Dendritic cell treated with granulocyte-macrophage colony-stimulating factor and Interleukin-4, amounts not matched to agents 40 ng/mL and 50 ng/mL, for 4 days (primary cell): ENCODE results near the gene NCMAP.

Experiments
- H3K27ac Mint-ChIP-seq: one replicate; pipeline ENCODE4 v1.8.0; 2022; ENCODE audit warnings: mild to moderate bottlenecking, mixed read lengths
- H3K27me3 Mint-ChIP-seq: one replicate; pipeline ENCODE4 v1.8.0; 2022; ENCODE audit warnings: mild to moderate bottlenecking, mixed read lengths
- H3K36me3 Mint-ChIP-seq: one replicate; pipeline ENCODE4 v1.8.0; 2022; ENCODE audit warnings: low read depth, mixed read lengths
- H3K4me1 Mint-ChIP-seq: one replicate; pipeline ENCODE4 v1.8.0; 2022; ENCODE audit warnings: low read depth, mixed read lengths
- H3K4me3 Mint-ChIP-seq: one replicate; pipeline ENCODE4 v1.8.0; 2022; ENCODE audit warnings: mild to moderate bottlenecking, moderate library complexity, mixed read lengths
- H3K9me3 Mint-ChIP-seq: one replicate; pipeline ENCODE4 v1.8.0; 2022; ENCODE audit warnings: mixed read lengths
- intact Hi-C: fragments of 100-400 bp; cut with micrococcal nuclease; formaldehyde crosslinking; loops from one replicate; pipeline ENCODE4 v1.15.0; 2022

NCMAP gene

GRCh38 chr1:24596401-24596880 lies 40.6 kb downstream of the NCMAP start:
- intact Hi-C loops = no loop called here
- Mint-ChIP-seq H3K27me3 (peaks cover 4% of the 10 kb centered on the region), H3K4me1 (no peaks in the 10 kb centered on the region), H3K36me3 (no peaks in the 10 kb centered on the region), H3K4me3 (no peak overlapping the region), H3K27ac (no peak overlapping the region), H3K9me3 (no peaks in the 10 kb centered on the region)

- H3K9me3 Mint-ChIP-seq = no peaks in the 10 kb centered on the region
- H3K27ac Mint-ChIP-seq = no peak overlapping the region
- intact Hi-C loops = no loop called here
- H3K36me3 Mint-ChIP-seq = no peaks in the 10 kb centered on the region
- no peaks in the 10 kb centered on the region for H3K4me1 Mint-ChIP-seq
- H3K4me3 Mint-ChIP-seq = no peak overlapping the region
- H3K27me3 Mint-ChIP-seq = peaks cover 4% of the 10 kb centered on the region
Measured at GRCh38 chr1:24599265-24599664, 43.4 kb downstream of the NCMAP start.

- intact Hi-C loops = no loop called here
- Mint-ChIP-seq H3K4me3 (no peak overlapping the region), H3K4me1 (no peaks in the 10 kb centered on the region), H3K9me3 (no peaks in the 10 kb centered on the region), H3K27me3 (peaks cover 1% of the 10 kb centered on the region), H3K27ac (no peak overlapping the region), H3K36me3 (no peaks in the 10 kb centered on the region)
Measured at GRCh38 chr1:24600551-24600950, 44.7 kb downstream of the NCMAP start.

DNA sequence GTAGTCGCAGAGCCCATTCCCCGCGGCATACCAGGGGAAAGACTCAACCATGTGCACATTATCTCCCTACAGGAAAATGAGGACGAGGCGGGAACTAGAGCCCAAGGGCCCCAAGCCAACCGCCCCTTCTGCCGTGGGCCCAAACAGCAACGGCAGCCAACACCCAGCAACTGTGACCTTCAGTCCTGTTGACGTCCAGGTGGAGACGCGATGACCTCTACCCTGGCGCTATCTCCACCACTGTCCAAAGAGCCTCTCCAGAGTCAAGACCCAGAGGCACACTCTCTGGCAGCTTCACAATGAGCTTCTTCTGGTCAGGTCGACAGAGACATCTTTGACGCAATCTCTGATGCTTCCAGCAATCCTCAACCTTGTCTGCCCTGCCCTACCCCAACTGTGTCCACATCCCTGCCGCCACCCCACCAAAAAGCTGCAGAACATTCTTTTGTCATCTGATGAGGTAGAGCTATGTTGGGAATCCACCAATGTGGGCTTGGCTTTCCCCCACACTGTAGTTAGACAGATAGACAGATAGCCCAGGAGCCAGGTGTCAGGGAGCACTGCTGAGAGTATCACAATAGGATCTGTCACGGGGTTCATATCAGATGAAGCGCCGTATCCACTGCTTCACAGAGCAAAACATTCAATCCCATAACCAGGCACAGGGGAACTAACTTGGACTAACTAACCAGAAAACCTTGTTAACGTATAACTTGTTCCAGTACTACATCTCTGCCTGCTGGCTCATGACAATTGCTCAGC lies 49.8 kb downstream of the NCMAP start:
- H3K27me3 Mint-ChIP-seq = peaks cover 5% of the 10 kb centered on the region
- intact Hi-C loops = no loop called here
- H3K27ac Mint-ChIP-seq = no peak overlapping the region

DNA sequence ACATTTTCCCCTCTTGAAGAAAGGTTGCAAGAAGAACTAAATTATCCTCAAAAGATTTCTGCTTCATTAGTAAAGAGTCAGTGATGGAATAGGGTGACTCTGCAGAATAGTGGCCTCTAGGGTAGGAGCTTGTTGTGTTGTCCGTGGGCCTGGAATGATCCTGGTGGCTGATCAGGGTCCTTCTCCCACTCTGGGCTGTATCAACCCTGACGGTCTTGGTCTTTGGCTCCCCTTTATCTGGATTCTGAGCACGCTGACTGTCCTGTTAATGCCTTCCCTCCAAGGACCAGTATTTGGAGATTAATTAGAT lies 50.4 kb downstream of the NCMAP start:
- Mint-ChIP-seq H3K27me3 (peaks cover 10% of the 10 kb centered on the region), H3K4me1 (no peaks in the 10 kb centered on the region), H3K27ac (no peak overlapping the region), H3K36me3 (no peaks in the 10 kb centered on the region), H3K4me3 (no peak overlapping the region), H3K9me3 (no peaks in the 10 kb centered on the region)
- intact Hi-C loops = no loop called here

More for the DNA sequence above, 49.8 kb downstream of the NCMAP start:
- H3K9me3 Mint-ChIP-seq = no peaks in the 10 kb centered on the region
- no peak overlapping the region for H3K4me3 Mint-ChIP-seq
- H3K4me1 Mint-ChIP-seq = no peaks in the 10 kb centered on the region
- no peaks in the 10 kb centered on the region for H3K36me3 Mint-ChIP-seq

GRCh38 chr1:24606621-24607020 lies 50.7 kb downstream of the NCMAP start:
- intact Hi-C loops = no loop called here
- Mint-ChIP-seq H3K4me3 (no peak overlapping the region), H3K27me3 (peaks cover 10% of the 10 kb centered on the region), H3K27ac (no peak overlapping the region), H3K9me3 (no peaks in the 10 kb centered on the region), H3K36me3 (no peaks in the 10 kb centered on the region), H3K4me1 (no peaks in the 10 kb centered on the region)

GRCh38 chr1:24609949-24610517 lies 54.1 kb downstream of the NCMAP start:
- Mint-ChIP-seq H3K9me3 (no peaks in the 10 kb centered on the region), H3K27ac (no peak overlapping the region), H3K36me3 (no peaks in the 10 kb centered on the region), H3K27me3 (peaks cover 11% of the 10 kb centered on the region), H3K4me3 (no peak overlapping the region), H3K4me1 (no peaks in the 10 kb centered on the region)
- intact Hi-C loops = no loop called here

GRCh38 chr1:24619376-24619775 lies 63.5 kb downstream of the NCMAP start:
- no peaks in the 10 kb centered on the region for H3K36me3 Mint-ChIP-seq
- H3K27ac Mint-ChIP-seq = no peak overlapping the region
- no peaks in the 10 kb centered on the region for H3K4me1 Mint-ChIP-seq
- intact Hi-C loops = no loop called here
- H3K9me3 Mint-ChIP-seq = no peaks in the 10 kb centered on the region
- peaks cover 27% of the 10 kb centered on the region for H3K27me3 Mint-ChIP-seq
- H3K4me3 Mint-ChIP-seq = no peak overlapping the region

DNA sequence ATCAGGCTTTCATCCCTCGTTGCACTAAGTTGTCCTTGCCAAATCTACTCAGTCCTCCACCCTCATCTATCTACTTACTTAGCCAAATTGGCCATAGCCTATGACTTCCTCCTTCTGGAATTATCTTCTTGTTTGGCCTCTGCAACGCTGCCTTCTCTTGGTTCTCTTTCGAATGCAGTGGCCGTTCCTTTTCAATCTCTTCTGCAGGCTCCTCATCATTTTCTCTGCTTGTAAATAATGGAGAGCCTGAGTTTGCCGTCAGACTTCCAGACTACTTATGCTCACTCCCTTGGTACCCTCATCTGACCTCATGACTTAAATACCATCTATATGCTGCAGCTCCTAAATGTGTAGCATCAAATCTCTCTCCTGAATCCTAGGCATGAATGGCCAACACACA lies 64.8 kb downstream of the NCMAP start:
- no peaks in the 10 kb centered on the region for H3K4me1 Mint-ChIP-seq
- H3K9me3 Mint-ChIP-seq = no peaks in the 10 kb centered on the region
- intact Hi-C loops = no loop called here
- H3K36me3 Mint-ChIP-seq = no peaks in the 10 kb centered on the region
- H3K4me3 Mint-ChIP-seq = no peak overlapping the region
- H3K27me3 Mint-ChIP-seq = peaks cover 25% of the 10 kb centered on the region
- H3K27ac Mint-ChIP-seq = no peak overlapping the region

GRCh38 chr1:24621121-24621520 lies 65.2 kb downstream of the NCMAP start:
- Mint-ChIP-seq H3K9me3 (no peaks in the 10 kb centered on the region), H3K4me1 (no peaks in the 10 kb centered on the region), H3K27ac (no peak overlapping the region), H3K4me3 (no peak overlapping the region), H3K36me3 (no peaks in the 10 kb centered on the region), H3K27me3 (peaks cover 26% of the 10 kb centered on the region)
- intact Hi-C loops = no loop called here

- intact Hi-C loops = no loop called here
Measured at GRCh38 chr1:24622218-24622617, 66.3 kb downstream of the NCMAP start.

DNA sequence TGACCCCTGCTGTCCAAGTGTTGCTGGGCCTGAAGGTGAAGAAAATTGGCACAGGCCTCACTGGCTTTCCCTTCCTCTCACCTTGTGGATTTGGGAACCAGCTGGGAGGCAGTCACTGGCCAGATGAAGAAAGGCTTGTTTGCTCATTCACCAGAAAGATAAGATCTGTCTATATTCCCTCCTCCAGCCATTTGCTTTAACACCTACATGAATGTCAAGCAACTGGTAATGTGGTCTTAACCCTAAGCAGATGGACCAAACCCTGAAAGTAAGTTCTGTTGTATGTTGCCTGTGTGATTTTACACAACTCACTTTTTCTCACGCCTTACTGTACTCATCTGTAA lies 76.9 kb downstream of the NCMAP start:
- peaks cover 9% of the 10 kb centered on the region for H3K4me1 Mint-ChIP-seq
- H3K36me3 Mint-ChIP-seq = no peaks in the 10 kb centered on the region
- H3K9me3 Mint-ChIP-seq = no peaks in the 10 kb centered on the region
- intact Hi-C loops = loop anchor here (5.0 to 10.0 kb wide), 3 partner anchors 46 to 438 kb away; no protein-coding TSS in a partner anchor
- no peak overlapping the region for H3K27ac Mint-ChIP-seq
- H3K27me3 Mint-ChIP-seq = peaks cover 7% of the 10 kb centered on the region
- no peak overlapping the region for H3K4me3 Mint-ChIP-seq

More at GRCh38 chr1:24622218-24622617, 66.3 kb downstream of the NCMAP start:
- Mint-ChIP-seq H3K27me3 (peaks cover 25% of the 10 kb centered on the region), H3K27ac (no peak overlapping the region), H3K4me3 (no peak overlapping the region), H3K36me3 (no peaks in the 10 kb centered on the region), H3K9me3 (no peaks in the 10 kb centered on the region), H3K4me1 (no peaks in the 10 kb centered on the region)

- Mint-ChIP-seq H3K9me3 (no peaks in the 10 kb centered on the region), H3K36me3 (no peaks in the 10 kb centered on the region), H3K27me3 (peaks cover 2% of the 10 kb centered on the region), H3K4me3 (no peak overlapping the region), H3K4me1 (peaks cover 23% of the 10 kb centered on the region), H3K27ac (no peak overlapping the region)
- intact Hi-C loops = loop anchor here (1.0 to 10.0 kb wide), 3 partner anchors 93 to 441 kb away; no protein-coding TSS in a partner anchor
Measured at GRCh38 chr1:24635195-24635843, 79.4 kb downstream of the NCMAP start.

- H3K36me3 Mint-ChIP-seq = no peaks in the 10 kb centered on the region
- H3K27me3 Mint-ChIP-seq = no peaks in the 10 kb centered on the region
- H3K4me3 Mint-ChIP-seq = no peak overlapping the region
- intact Hi-C loops = loop anchor here (10.0 kb wide), 2 partner anchors 242 to 442 kb away; no protein-coding TSS in a partner anchor
- no peak overlapping the region for H3K27ac Mint-ChIP-seq
- H3K9me3 Mint-ChIP-seq = no peaks in the 10 kb centered on the region
- peaks cover 38% of the 10 kb centered on the region for H3K4me1 Mint-ChIP-seq
Measured at GRCh38 chr1:24636661-24637357, 80.9 kb downstream of the NCMAP start.
